Heart left ventricle (tissue), 13 donors: ENCODE results near the gene MCC.

Experiments used
- POLR2A ChIP-seq, 2 donors: fragments of 450-650 bp; IDR thresholded peaks; one replicate each; pipeline ENCODE4 v1.6.1; 2017; ENCODE audit warnings: antibody characterized with exemption in 2 of 2, mild to moderate bottlenecking in 2 of 2, moderate library complexity in 2 of 2
- TF ChIP-seq, protein P1 (sequence below), 12 donors: fragments of 200-600 bp; sonication (generic) in 4 of 12; IDR thresholded peaks; one replicate each; pipeline versions ENCODE4 v1.5.0 to v1.8.0; 2018 to 2022; ENCODE audit warnings: antibody characterized with exemption in 12 of 12, mild to moderate bottlenecking in 5 of 12
- donor health status: ischemic (EF 13 %, LVEDD 7.1; RV severe dilation, severe dysfunction).
- donor health status: DM: no; HTN: yes; CAD: no.
- donor health status: DM: no; HTN: no; CAD: no.
- donor health status: ischemic (EF 25% LVEDD 6.9; RV normal size, moderate dysfunction).
- donor health status: ischemic (EF 25% LVEDD 5.7; RV mildly dilated, moderate dysfunction).
- donor health status: ischemic (EF 35%, LVEDD 5.7; RV mildly dilated, moderate dysfunction).
- donor health status: nonischemic (EF 11% LVEDD 7.7; RV severe dilation, severe dysfunction).
- donor health status: DM: yes; HTN: yes; CAD: no.
- donor health status: PGD.
- donor health status: ischemic (EF 29% LVEDD 5.4; RV normal size, mild dysfunction).
- donor health status: nonischemic (EF 23%, LVEDD 6.1; RV moderate dilation, normal function).

DNA sequence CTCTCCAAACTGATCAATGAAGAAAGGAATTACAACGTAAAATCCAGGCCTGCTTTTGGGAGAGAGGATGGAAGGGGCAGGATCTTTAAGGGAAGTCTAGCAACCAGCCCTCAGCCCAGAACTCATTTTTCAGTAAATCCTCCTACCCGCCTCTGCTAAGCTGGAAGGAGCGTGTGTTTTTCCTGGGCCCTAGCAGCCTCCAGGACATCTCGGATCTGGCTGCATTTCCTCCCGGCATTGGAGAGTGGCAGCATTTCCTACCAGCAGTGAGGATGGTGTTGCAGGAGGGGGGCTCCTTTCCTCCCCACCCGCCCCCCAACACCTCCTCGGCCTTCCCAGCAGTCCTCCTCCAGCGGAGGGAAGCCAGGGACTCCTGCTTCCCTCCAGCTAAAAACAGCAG, 457.1 kb downstream of the MCC start:
- TF ChIP-seq, protein P1, sequence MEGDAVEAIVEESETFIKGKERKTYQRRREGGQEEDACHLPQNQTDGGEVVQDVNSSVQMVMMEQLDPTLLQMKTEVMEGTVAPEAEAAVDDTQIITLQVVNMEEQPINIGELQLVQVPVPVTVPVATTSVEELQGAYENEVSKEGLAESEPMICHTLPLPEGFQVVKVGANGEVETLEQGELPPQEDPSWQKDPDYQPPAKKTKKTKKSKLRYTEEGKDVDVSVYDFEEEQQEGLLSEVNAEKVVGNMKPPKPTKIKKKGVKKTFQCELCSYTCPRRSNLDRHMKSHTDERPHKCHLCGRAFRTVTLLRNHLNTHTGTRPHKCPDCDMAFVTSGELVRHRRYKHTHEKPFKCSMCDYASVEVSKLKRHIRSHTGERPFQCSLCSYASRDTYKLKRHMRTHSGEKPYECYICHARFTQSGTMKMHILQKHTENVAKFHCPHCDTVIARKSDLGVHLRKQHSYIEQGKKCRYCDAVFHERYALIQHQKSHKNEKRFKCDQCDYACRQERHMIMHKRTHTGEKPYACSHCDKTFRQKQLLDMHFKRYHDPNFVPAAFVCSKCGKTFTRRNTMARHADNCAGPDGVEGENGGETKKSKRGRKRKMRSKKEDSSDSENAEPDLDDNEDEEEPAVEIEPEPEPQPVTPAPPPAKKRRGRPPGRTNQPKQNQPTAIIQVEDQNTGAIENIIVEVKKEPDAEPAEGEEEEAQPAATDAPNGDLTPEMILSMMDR (IDR thresholded peaks at IDR 0.05), result no peak
- TF ChIP-seq POLR2A (IDR thresholded peaks at IDR 0.05), result no peak
